Mesothelial cell of epicardium (in vitro differentiated cells): ENCODE results near the gene B3GNT3. TPM values are rescaled to one million over a fixed set of nuclear protein-coding genes. Genes with fewer than 3 reads are reported as not detected.

ENCODE experiments used
- DNase-seq, 2 experiments: peaks; one replicate each; pipeline ENCODE4 v3.0.0; 2021; ENCODE audit warnings: low spot score in 2 of 2; ENCODE audit not compliant: unreplicated experiment in 2 of 2
- H3K27ac Mint-ChIP-seq: 2 replicates; pipeline ENCODE4 v1.8.0; 2021; ENCODE audit warnings: mixed read lengths
- H3K27me3 Mint-ChIP-seq: 2 replicates; pipeline ENCODE4 v1.8.0; 2021; ENCODE audit warnings: low read depth, mixed read lengths
- H3K36me3 Mint-ChIP-seq: 2 replicates; pipeline ENCODE4 v1.8.0; 2021; ENCODE audit warnings: mixed read lengths
- H3K4me1 Mint-ChIP-seq: 2 replicates; pipeline ENCODE4 v1.8.0; 2021; ENCODE audit warnings: mixed read lengths
- H3K4me3 Mint-ChIP-seq: 2 replicates; pipeline ENCODE4 v1.8.0; 2021; ENCODE audit warnings: mild to moderate bottlenecking, moderate library complexity, mixed read lengths
- H3K9me3 Mint-ChIP-seq: 2 replicates; pipeline ENCODE4 v1.8.0; 2021; ENCODE audit warnings: mixed read lengths
- total RNA-seq: library from RNA; stranded (reverse); gene quantifications from 3 replicates; pipeline ENCODE4 v1.2.1, GENCODE V29; 2021
- TF ChIP-seq, protein P1 (sequence below): fragments of 200-600 bp; sonication (generic); IDR thresholded peaks from one replicate; pipeline ENCODE4 v1.5.0; 2021; ENCODE audit warnings: antibody characterized with exemption; ENCODE audit not compliant: unreplicated experiment

The B3GNT3 gene
- total RNA-seq, 1 donor from 2014 or later, result not detected

DNA sequence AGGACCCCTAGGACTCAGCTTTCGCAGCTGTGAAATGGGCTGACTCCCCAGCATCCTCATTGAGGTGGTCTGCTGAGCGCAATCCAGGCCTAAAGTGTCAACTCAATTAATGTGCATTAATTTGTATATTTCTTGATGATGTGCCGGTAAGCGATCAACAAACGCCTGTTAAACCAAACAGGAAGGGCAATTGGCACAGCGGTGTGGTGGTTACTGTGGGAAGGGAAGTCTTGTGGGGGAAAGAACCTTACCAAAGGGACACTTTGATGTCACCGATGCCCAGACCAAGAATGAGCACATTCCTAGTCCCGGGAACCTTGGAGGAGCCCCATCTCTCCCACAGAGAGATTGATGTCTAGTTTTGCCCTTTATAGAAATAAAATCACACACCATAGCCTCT lies 51.2 kb downstream of the B3GNT3 start:
- TF ChIP-seq, protein P1, sequence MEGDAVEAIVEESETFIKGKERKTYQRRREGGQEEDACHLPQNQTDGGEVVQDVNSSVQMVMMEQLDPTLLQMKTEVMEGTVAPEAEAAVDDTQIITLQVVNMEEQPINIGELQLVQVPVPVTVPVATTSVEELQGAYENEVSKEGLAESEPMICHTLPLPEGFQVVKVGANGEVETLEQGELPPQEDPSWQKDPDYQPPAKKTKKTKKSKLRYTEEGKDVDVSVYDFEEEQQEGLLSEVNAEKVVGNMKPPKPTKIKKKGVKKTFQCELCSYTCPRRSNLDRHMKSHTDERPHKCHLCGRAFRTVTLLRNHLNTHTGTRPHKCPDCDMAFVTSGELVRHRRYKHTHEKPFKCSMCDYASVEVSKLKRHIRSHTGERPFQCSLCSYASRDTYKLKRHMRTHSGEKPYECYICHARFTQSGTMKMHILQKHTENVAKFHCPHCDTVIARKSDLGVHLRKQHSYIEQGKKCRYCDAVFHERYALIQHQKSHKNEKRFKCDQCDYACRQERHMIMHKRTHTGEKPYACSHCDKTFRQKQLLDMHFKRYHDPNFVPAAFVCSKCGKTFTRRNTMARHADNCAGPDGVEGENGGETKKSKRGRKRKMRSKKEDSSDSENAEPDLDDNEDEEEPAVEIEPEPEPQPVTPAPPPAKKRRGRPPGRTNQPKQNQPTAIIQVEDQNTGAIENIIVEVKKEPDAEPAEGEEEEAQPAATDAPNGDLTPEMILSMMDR, result no peak
- Mint-ChIP-seq H3K4me1 (no peaks in the 10 kb centered on the region), H3K36me3 (no peaks in the 10 kb centered on the region), H3K27ac (no peak overlapping the region), H3K27me3 (peaks cover 26% of the 10 kb centered on the region), H3K4me3 (no peak overlapping the region), H3K9me3 (no peaks in the 10 kb centered on the region)
- no peak for DNase-seq

DNA sequence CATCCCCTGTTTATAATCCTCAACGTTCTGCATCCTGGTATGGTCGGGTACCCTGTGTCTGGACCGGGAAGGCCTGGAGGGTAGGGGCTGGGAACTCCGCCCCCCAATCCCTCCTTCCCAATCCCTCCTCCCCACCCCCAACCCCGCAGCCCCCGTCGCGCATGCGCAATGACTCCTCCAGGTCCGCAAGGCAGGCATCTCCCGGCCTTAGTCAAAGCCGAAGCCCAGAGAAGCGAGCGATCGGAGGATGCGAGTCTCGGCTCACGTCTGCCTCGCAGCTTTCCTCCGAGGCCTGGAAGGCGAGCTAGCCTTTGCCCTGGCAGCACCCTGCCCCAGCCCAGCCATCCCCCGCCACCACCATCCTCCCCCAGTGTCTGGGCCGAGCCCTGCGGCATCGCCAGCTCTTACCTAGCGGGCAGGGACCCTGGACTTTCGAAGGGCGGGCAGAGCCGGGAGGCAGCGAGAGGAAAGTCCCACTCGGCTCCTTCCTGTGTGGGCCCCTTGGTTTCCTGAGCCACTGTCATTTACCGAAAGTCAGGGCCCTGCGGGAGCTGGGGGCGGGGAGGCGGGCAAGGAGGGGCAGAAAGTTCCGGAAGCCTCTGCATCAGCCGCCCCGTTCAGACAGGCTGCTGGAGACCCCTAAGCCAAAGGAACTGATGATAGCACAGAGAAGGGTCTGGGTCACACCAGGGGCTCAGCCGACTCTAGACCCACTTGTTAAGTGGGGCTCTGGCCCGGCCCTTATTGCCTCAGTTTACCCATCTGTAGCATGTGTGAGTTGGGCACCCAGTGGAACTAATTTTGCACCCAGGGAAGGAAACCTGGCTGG lies 52.8 kb downstream of the B3GNT3 start, which contains the start of gene JAK3:
Gene JAK3 (minus strand): TSS at position 445 of the 829 bp plus-strand sequence. CDS start 3,565 bp downstream, outside the sequence.
- Mint-ChIP-seq H3K36me3 (no peaks in the 10 kb centered on the region), H3K27me3 (peaks cover 15% of the 10 kb centered on the region), H3K9me3 (no peaks in the 10 kb centered on the region), H3K27ac (peak within 1 kb of the TSS; percentile 88), H3K4me1 (no peaks in the 10 kb centered on the region), H3K4me3 (peak within 1 kb of the TSS; percentile 57)
- peak; percentile 75 to 80 for DNase-seq
- TF ChIP-seq, protein P1, result no peak

DNA sequence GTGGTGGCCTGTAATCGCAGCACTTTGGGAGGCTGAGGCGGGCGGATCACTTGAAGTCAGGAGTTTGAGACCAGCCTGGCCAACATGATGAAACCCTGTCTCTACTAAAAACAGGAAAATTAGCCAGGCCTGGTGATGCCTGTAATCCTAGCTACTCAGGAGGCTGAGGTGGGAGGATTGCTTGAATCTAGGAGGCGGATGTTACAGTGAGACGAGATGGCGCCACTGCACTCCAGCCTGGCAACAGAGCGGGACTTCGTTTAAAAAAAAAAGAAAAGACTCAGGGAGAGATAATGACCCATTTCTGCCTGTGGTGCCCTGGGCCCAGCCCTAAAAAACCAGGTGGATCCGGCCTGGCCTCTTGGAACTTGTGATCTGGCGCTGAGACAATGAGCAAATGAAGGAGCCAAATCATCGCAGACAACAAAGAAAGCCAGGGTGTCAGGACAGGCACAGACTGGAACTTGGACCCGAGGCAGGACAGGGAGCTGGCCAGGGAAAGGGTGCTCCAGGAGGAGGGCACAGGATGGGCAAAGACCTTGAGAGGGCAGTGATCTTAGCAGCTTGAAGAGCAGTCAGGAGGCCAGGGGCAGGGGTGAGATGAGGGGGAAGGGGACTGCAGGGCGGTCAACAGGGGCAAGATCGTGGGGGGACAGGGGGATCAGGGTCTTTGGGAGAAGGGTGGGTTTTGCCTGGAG lies 53.8 kb downstream of the B3GNT3 start:
- Mint-ChIP-seq H3K4me1 (no peaks in the 10 kb centered on the region), H3K27me3 (peaks cover 8% of the 10 kb centered on the region), H3K9me3 (no peaks in the 10 kb centered on the region), H3K4me3 (no peak overlapping the region), H3K27ac (peak overlapping the region; percentile 34), H3K36me3 (no peaks in the 10 kb centered on the region)
- TF ChIP-seq, protein P1, result no peak
- DNase-seq, result no peak

DNA sequence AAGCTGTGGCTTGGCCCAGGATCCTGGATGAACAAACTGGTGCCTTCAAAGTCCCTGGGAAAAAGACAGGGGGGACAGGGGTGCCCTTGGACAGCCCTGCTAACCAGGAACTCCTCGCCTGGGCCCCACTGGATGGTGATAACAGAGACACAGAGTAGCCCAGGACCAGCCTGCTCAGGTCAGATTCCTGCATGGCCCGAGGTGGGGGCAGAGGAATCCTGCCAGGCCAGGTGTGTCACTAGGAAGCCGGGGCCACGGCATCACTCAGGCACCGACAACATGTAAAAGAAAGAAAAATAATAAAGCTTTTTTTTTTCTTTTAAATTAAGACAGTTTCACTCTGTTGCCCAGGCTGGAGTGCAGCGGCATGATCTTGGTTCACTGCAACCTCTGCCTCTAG lies 59.1 kb downstream of the B3GNT3 start:
- H3K27ac Mint-ChIP-seq, result no peak overlapping the region
- H3K4me1 Mint-ChIP-seq, result peaks cover 2% of the 10 kb centered on the region
- H3K4me3 Mint-ChIP-seq, result no peak overlapping the region
- no peak for DNase-seq
- no peaks in the 10 kb centered on the region for H3K9me3 Mint-ChIP-seq
- TF ChIP-seq, protein P1, result no peak
- H3K36me3 Mint-ChIP-seq, result no peaks in the 10 kb centered on the region
- peaks cover 4% of the 10 kb centered on the region for H3K27me3 Mint-ChIP-seq

DNA sequence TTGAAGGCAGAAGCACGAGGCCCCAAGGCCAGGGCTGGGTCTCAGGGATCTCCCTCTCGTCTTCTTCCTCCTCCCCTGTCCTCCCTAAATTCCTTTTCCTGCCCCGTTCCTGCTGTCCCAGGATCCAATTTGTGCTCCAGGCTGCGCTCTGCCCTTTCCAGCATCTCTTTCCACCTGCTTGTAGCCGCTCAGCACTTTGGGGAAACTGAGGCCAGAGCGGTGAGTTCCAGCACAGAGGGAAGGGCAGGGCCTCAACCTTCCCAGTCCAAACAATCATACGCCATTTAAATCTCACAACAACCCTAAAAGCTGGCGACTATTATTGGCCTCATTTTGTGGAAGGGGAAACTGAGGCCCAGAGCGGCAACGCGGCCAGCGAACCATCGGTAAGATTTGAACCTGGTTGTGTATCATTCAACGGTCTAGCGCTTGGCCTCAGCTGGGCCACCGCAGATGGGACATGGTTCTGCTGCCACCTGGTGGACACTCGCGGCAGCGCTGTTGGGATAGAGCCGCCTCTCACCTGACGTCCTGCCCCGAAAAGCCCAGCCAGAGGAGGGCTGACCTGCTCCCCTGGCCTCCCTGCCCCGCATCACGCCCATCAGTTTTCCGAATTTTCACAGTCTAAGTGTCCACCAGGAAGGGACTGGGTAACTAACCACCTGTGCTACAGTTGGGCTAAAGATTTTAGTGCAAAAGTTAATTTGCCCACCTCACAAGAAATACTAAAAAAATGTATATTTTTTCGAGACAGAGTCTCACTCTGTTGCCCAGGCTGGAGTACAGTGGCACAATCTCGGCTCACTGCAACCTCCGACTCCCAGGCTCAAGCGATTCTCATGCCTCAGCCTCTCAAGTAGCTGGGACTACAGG lies 60.6 kb downstream of the B3GNT3 start:
- TF ChIP-seq, protein P1, result peak; percentile 98
- peaks cover 4% of the 10 kb centered on the region for H3K27me3 Mint-ChIP-seq
- no peaks in the 10 kb centered on the region for H3K9me3 Mint-ChIP-seq
- peak; percentile 76 to 96 for DNase-seq
- no peak overlapping the region for H3K27ac Mint-ChIP-seq
- H3K4me3 Mint-ChIP-seq, result no peak overlapping the region
- H3K4me1 Mint-ChIP-seq, result peaks cover 11% of the 10 kb centered on the region
- no peaks in the 10 kb centered on the region for H3K36me3 Mint-ChIP-seq
